Mesendoderm (in vitro differentiated cells): Measurements from ENCODE around the gene MYMX.

ENCODE experiments used
- DNase-seq: peaks from one replicate; pipeline ENCODE4 v3.0.0; 2013
- H2AK5ac ChIP-seq: 2 replicates; pipeline ENCODE4 v1.6.1; 2013; ENCODE audit warnings: low read length, inconsistent platforms
- H2BK120ac ChIP-seq: 2 replicates; pipeline ENCODE4 v1.6.1; 2013; ENCODE audit warnings: low read depth, mild to moderate bottlenecking, low read length, moderate library complexity, mixed read lengths
- H2BK15ac ChIP-seq: replicated peaks from 2 replicates; pipeline ENCODE4 v1.6.1; 2013; ENCODE audit warnings: low read depth, mild to moderate bottlenecking, moderate library complexity
- H2BK5ac ChIP-seq: 2 replicates; pipeline ENCODE4 v1.6.1; 2013; ENCODE audit warnings: low read length, inconsistent platforms
- H3K18ac ChIP-seq: 2 replicates; pipeline ENCODE4 v1.6.1; 2013; ENCODE audit warnings: mild to moderate bottlenecking, low read length, mixed read lengths
- H3K23ac ChIP-seq: one replicate; pipeline ENCODE4 v1.6.1; 2013; ENCODE audit warnings: low read length
- H3K27ac ChIP-seq: 2 replicates; pipeline ENCODE4 v1.5.1; 2013; ENCODE audit warnings: low read depth, mild to moderate bottlenecking, inconsistent platforms, low read length, moderate library complexity
- H3K27me3 ChIP-seq: 2 replicates; pipeline ENCODE4 v1.6.1; 2013; ENCODE audit warnings: low read length, control low read depth, mild to moderate bottlenecking, inconsistent platforms; ENCODE audit not compliant: insufficient read depth, poor library complexity
- H3K36me3 ChIP-seq: 2 replicates; pipeline ENCODE4 v1.6.1; 2013; ENCODE audit warnings: low read length, inconsistent platforms; ENCODE audit not compliant: control insufficient read depth, insufficient read depth
- H3K4ac ChIP-seq: one replicate; pipeline ENCODE4 v1.6.1; 2013; ENCODE audit warnings: low read depth, mild to moderate bottlenecking, low read length, moderate library complexity
- H3K4me1 ChIP-seq: 2 replicates; pipeline ENCODE4 v1.6.1; 2013; ENCODE audit warnings: low read depth, low read length, inconsistent platforms; ENCODE audit not compliant: control insufficient read depth
- H3K4me2 ChIP-seq: 2 replicates; pipeline ENCODE4 v1.6.1; 2013; ENCODE audit warnings: low read length
- H3K4me3 ChIP-seq: 2 replicates; pipeline ENCODE4 v1.5.1; 2013; ENCODE audit warnings: mild to moderate bottlenecking, low read length
- H3K56ac ChIP-seq: one replicate; pipeline ENCODE4 v1.6.1; 2013; ENCODE audit warnings: low read length
- H3K79me1 ChIP-seq: 2 replicates; pipeline ENCODE4 v1.6.1; 2013; ENCODE audit warnings: low read length, inconsistent platforms
- H3K79me2 ChIP-seq: 2 replicates; pipeline ENCODE4 v1.6.1; 2013; ENCODE audit warnings: mild to moderate bottlenecking, low read length; ENCODE audit not compliant: control insufficient read depth, insufficient read depth
- H3K9ac ChIP-seq: 2 replicates; pipeline ENCODE4 v1.6.1; 2013; ENCODE audit warnings: low read length, inconsistent platforms
- H4K5ac ChIP-seq: one replicate; pipeline ENCODE4 v1.6.1; 2013; ENCODE audit warnings: low read length
- H4K8ac ChIP-seq: one replicate; pipeline ENCODE4 v1.6.1; 2013; ENCODE audit warnings: low read depth, mild to moderate bottlenecking, control low read depth, low read length, moderate library complexity
- WGBS: extraction: QIAGEN DNeasy Blood & Tissue Kit; methylation state at CpG from one replicate; pipeline ENCODE4 v1.1.7; 2013; ENCODE audit warnings: low lambda C conversion rate, missing lambda C conversion rate; ENCODE audit not compliant: insufficient coverage; ENCODE audit errors: extremely low coverage; 5-methylcytosine and 5-hydroxymethylcytosine counted together

MYMX gene

GRCh38 chr6:44247338-44248302 is 30.9 kb downstream of the MYMX start:
- peak overlapping the region; percentile 58 for H3K27ac ChIP-seq
- H3K4ac ChIP-seq, result peak overlapping the region; percentile 87
- H3K4me2 ChIP-seq, result peak overlapping the region; percentile 23
- peak overlapping the region; percentile 100 for H3K56ac ChIP-seq
- H2BK120ac ChIP-seq, result peak overlapping the region; percentile 33
- peak overlapping the region; percentile 64 for H2BK5ac ChIP-seq
- H3K18ac ChIP-seq, result peak overlapping the region; percentile 69
- peak overlapping the region; percentile 87 for H2AK5ac ChIP-seq
- peaks cover 30% of the 10 kb centered on the region for H3K36me3 ChIP-seq
- no peaks in the 10 kb centered on the region for H3K27me3 ChIP-seq
- H4K5ac ChIP-seq, result peak overlapping the region; percentile 45
- no CpG with 5 or more reads among the region's 52 CpGs for WGBS
- peaks cover 17% of the 10 kb centered on the region for H3K79me1 ChIP-seq
- peak overlapping the region; percentile 57 for H3K23ac ChIP-seq
- H2BK15ac ChIP-seq, result no peak overlapping the region
- peak overlapping the region; percentile 100 for H3K4me3 ChIP-seq
- peaks cover 53% of the 10 kb centered on the region for H3K79me2 ChIP-seq
- H3K9ac ChIP-seq, result peak overlapping the region; percentile 100
- peak; percentile 88 for DNase-seq
- H3K4me1 ChIP-seq, result peaks cover 11% of the 10 kb centered on the region
- H4K8ac ChIP-seq, result no peak overlapping the region

- peaks cover 36% of the 10 kb centered on the region for H3K36me3 ChIP-seq
- WGBS, result no CpG with 5 or more reads among the region's 1 CpG
These were observed 31.9 kb downstream of the MYMX start for GRCh38 chr6:44248579-44248978.

GRCh38 chr6:44249082-44249748 is 32.5 kb downstream of the MYMX start:
- Histone ChIP-seq H3K23ac (no peak overlapping the region), H3K9ac (peak overlapping the region; percentile 100), H3K4me3 (peak overlapping the region; percentile 100), H4K8ac (no peak overlapping the region), H3K56ac (peak overlapping the region; percentile 76), H3K79me2 (peaks cover 53% of the 10 kb centered on the region), H3K4me1 (peaks cover 11% of the 10 kb centered on the region), H2AK5ac (no peak overlapping the region), H3K79me1 (peaks cover 17% of the 10 kb centered on the region), H3K4me2 (peak overlapping the region; percentile 49), H3K27ac (no peak overlapping the region), H3K4ac (no peak overlapping the region), H3K18ac (no peak overlapping the region), H3K36me3 (peaks cover 40% of the 10 kb centered on the region), H2BK120ac (no peak overlapping the region), H2BK15ac (no peak overlapping the region), H4K5ac (no peak overlapping the region), H2BK5ac (no peak overlapping the region), H3K27me3 (no peaks in the 10 kb centered on the region)
- no CpG with 5 or more reads among the region's 9 CpGs for WGBS
- DNase-seq, result no peak

More at GRCh38 chr6:44248579-44248978, 31.9 kb downstream of the MYMX start:
- no peak overlapping the region for H4K5ac ChIP-seq
- peak overlapping the region; percentile 76 for H3K56ac ChIP-seq
- DNase-seq, result no peak
- peak overlapping the region; percentile 100 for H3K9ac ChIP-seq
- H3K23ac ChIP-seq, result no peak overlapping the region
- H4K8ac ChIP-seq, result no peak overlapping the region
- H3K27ac ChIP-seq, result no peak overlapping the region
- H3K4me1 ChIP-seq, result peaks cover 11% of the 10 kb centered on the region
- H2BK120ac ChIP-seq, result no peak overlapping the region
- peaks cover 17% of the 10 kb centered on the region for H3K79me1 ChIP-seq
- no peaks in the 10 kb centered on the region for H3K27me3 ChIP-seq
- no peak overlapping the region for H3K4ac ChIP-seq
- H2BK5ac ChIP-seq, result no peak overlapping the region
- H3K4me3 ChIP-seq, result peak overlapping the region; percentile 100
- peaks cover 53% of the 10 kb centered on the region for H3K79me2 ChIP-seq
- no peak overlapping the region for H3K18ac ChIP-seq
- H2BK15ac ChIP-seq, result no peak overlapping the region
- no peak overlapping the region for H2AK5ac ChIP-seq
- peak overlapping the region; percentile 49 for H3K4me2 ChIP-seq

- no peak for DNase-seq
- Histone ChIP-seq H3K36me3 (peaks cover 45% of the 10 kb centered on the region), H3K27ac (no peak overlapping the region), H3K23ac (no peak overlapping the region), H3K79me1 (peaks cover 17% of the 10 kb centered on the region), H2BK120ac (no peak overlapping the region), H4K8ac (no peak overlapping the region), H3K27me3 (no peaks in the 10 kb centered on the region), H3K4me2 (peak overlapping the region; percentile 21), H3K18ac (no peak overlapping the region), H3K9ac (peak overlapping the region; percentile 100), H3K4me1 (peaks cover 11% of the 10 kb centered on the region), H2BK5ac (no peak overlapping the region), H3K4ac (no peak overlapping the region), H3K79me2 (peaks cover 53% of the 10 kb centered on the region), H2BK15ac (no peak overlapping the region), H4K5ac (no peak overlapping the region), H3K4me3 (no peak overlapping the region), H3K56ac (peak overlapping the region; percentile 54), H2AK5ac (no peak overlapping the region)
- WGBS, result 100% methylated on average over 1 of the region's 6 CpGs
These were observed 33.5 kb downstream of the MYMX start for GRCh38 chr6:44250067-44250717.

- H3K23ac ChIP-seq, result no peak overlapping the region
- H3K27ac ChIP-seq, result no peak overlapping the region
- peaks cover 17% of the 10 kb centered on the region for H3K79me1 ChIP-seq
- H3K9ac ChIP-seq, result no peak overlapping the region
- no peak overlapping the region for H2AK5ac ChIP-seq
- no peak overlapping the region for H4K5ac ChIP-seq
- H3K79me2 ChIP-seq, result peaks cover 53% of the 10 kb centered on the region
- no peak overlapping the region for H3K18ac ChIP-seq
- no peak overlapping the region for H2BK15ac ChIP-seq
- no peak for DNase-seq
- no peak overlapping the region for H2BK120ac ChIP-seq
- no peaks in the 10 kb centered on the region for H3K27me3 ChIP-seq
- H2BK5ac ChIP-seq, result no peak overlapping the region
- H3K4me1 ChIP-seq, result peaks cover 6% of the 10 kb centered on the region
- H4K8ac ChIP-seq, result no peak overlapping the region
- WGBS, result no CpG with 5 or more reads among the region's 3 CpGs
- H3K4me2 ChIP-seq, result no peak overlapping the region
- H3K4me3 ChIP-seq, result no peak overlapping the region
- H3K4ac ChIP-seq, result no peak overlapping the region
- H3K56ac ChIP-seq, result no peak overlapping the region
- peaks cover 45% of the 10 kb centered on the region for H3K36me3 ChIP-seq
These were observed 34.0 kb downstream of the MYMX start for GRCh38 chr6:44250718-44251123.
